K562 (cell line): ENCODE measurements around the gene RMND5A. TPM values are rescaled to one million over a fixed set of nuclear protein-coding genes. Genes with fewer than 3 reads are reported as not detected.

Experiments
- CBFA2T2 ChIP-seq: fragments of 450-650 bp; conservative IDR thresholded peaks from 2 replicates; pipeline ENCODE4 v1.6.1; 2017; ENCODE audit warnings: mild to moderate bottlenecking
- HMG20A ChIP-seq: fragments of 450-650 bp; formaldehyde crosslinking; conservative IDR thresholded peaks from 2 replicates; pipeline ENCODE4 v1.4.0; 2020; ENCODE audit warnings: mild to moderate bottlenecking, mixed read lengths
- MCM5 ChIP-seq: fragments of 450-650 bp; IDR thresholded peaks from 2 replicates; pipeline ENCODE4 v1.6.1; 2016; ENCODE audit warnings: low read depth
- NR2C2 ChIP-seq, 2 experiments: fragments of 200-800 bp in 1 of 2; sonication (Bioruptor generic) in 1 of 2; sonication (generic) in 1 of 2; formaldehyde crosslinking in 1 of 2; IDR thresholded peaks; 2 replicates each; pipeline versions ENCODE4 v1.6.1 to v1.8.0; 2016 to 2022; ENCODE audit warnings: mild to moderate bottlenecking in 1 of 2, missing compliant biosample characterization in 1 of 2, missing genetic modification characterization in 1 of 2, missing genetic modification reagents in 1 of 2
- PHF8 ChIP-seq: fragments of 200-600 bp; sonication (generic); IDR thresholded peaks from 2 replicates; pipeline ENCODE4 v1.6.1; 2012; ENCODE audit warnings: mixed run types, mild to moderate bottlenecking, inconsistent platforms, low read length, moderate library complexity, borderline replicate concordance
- TGIF2 ChIP-seq: sonication (generic); formaldehyde crosslinking; IDR thresholded peaks from 2 replicates; pipeline ENCODE4 v1.8.1; 2022; ENCODE audit warnings: mild to moderate bottlenecking, missing genetic modification reagents, moderate library complexity
- polyA plus RNA-seq, 8 experiments: library from polyadenylated mRNA; depleted of rRNA in 4 of 8; stranded (reverse) in 5 of 8; unstranded in 3 of 8; fragments of >200 nt; fragmentation: Nextera tagmentation in 2 of 8; fragmentation: Illumina TruSeq in 1 of 8; extraction: Ambion mirVana in 2 of 8; extraction: Trizol in 1 of 8; gene quantifications; 2 replicates each; pipeline versions ENCODE4 v1.2.1 to v1.2.3, GENCODE V29; 2011 to 2014; ENCODE audit warnings: inconsistent platforms in 1 of 8, missing spikeins in 1 of 8
- total RNA-seq, 7 experiments: library from RNA; depleted of rRNA in 6 of 7; stranded (reverse); fragments of >200 nt in 6 of 7; fragmentation: Illumina TruSeq in 2 of 7; extraction: Trizol in 2 of 7; gene quantifications; 2 replicates each; pipeline versions ENCODE4 v1.2.1 to v1.2.3, GENCODE V29; 2011 to 2021; ENCODE audit warnings: low replicate concordance in 1 of 7
- TF ChIP-seq, protein P1 (sequence below), 2 experiments: fragments of 450-650 bp; formaldehyde crosslinking in 1 of 2; IDR thresholded peaks; 2 replicates each; pipeline versions ENCODE4 v1.4.0 to v1.6.1; 2014 to 2020; ENCODE audit warnings: mild to moderate bottlenecking in 2 of 2, borderline replicate concordance in 1 of 2, low read depth in 1 of 2
- TF ChIP-seq, protein P2 (sequence below): fragments of 450-650 bp; IDR thresholded peaks from 2 replicates; pipeline ENCODE4 v1.6.1; 2018; ENCODE audit not compliant: partially characterized antibody
- TF ChIP-seq, protein P3 (sequence below): sonication (generic); formaldehyde crosslinking; IDR thresholded peaks from 2 replicates; pipeline ENCODE4 v1.8.0; 2022; ENCODE audit warnings: missing genetic modification reagents, mild to moderate bottlenecking, moderate library complexity, borderline replicate concordance
- TF ChIP-seq, protein P4 (sequence below): sonication (generic); formaldehyde crosslinking; IDR thresholded peaks from 2 replicates; pipeline ENCODE4 v1.8.1; 2022; ENCODE audit warnings: missing genetic modification reagents
- TF ChIP-seq, protein P5 (sequence below): IDR thresholded peaks from 3 replicates; pipeline ENCODE4 v1.6.1; 2011; ENCODE audit warnings: borderline replicate concordance, mild to moderate bottlenecking; ENCODE audit not compliant: insufficient read length, insufficient read depth

Gene RMND5A
- total and polyA plus RNA-seq, 9 of the 15 experiments (the other 6 are each of a cell fraction or from before 2014, with no cell fraction given): 13.2 to 43.5 (median 34.1) TPM

DNA sequence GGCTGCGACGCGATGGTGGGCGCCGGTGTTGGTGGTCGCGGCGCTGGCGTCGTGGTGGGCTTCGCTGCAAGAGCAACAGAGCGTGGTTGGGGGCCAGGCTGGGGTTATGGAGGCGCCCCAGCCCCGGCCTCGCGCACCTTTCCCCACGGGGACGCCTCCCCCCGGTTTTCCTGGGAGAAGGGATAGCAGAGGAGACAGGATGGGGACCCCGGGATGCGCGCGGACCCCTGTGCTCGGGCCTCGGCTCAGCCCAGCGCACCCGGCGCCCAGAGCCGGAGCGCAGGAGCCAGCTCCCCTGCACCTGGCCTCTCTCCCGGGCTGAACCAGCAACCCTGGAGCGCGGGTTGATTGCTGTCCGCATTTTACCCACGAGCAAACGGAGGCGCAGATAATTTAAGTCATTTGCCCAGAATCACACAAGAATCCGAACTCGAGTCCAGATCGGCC is 69.6 kb downstream of the RMND5A start (continued):
- TF ChIP-seq, protein P1, sequence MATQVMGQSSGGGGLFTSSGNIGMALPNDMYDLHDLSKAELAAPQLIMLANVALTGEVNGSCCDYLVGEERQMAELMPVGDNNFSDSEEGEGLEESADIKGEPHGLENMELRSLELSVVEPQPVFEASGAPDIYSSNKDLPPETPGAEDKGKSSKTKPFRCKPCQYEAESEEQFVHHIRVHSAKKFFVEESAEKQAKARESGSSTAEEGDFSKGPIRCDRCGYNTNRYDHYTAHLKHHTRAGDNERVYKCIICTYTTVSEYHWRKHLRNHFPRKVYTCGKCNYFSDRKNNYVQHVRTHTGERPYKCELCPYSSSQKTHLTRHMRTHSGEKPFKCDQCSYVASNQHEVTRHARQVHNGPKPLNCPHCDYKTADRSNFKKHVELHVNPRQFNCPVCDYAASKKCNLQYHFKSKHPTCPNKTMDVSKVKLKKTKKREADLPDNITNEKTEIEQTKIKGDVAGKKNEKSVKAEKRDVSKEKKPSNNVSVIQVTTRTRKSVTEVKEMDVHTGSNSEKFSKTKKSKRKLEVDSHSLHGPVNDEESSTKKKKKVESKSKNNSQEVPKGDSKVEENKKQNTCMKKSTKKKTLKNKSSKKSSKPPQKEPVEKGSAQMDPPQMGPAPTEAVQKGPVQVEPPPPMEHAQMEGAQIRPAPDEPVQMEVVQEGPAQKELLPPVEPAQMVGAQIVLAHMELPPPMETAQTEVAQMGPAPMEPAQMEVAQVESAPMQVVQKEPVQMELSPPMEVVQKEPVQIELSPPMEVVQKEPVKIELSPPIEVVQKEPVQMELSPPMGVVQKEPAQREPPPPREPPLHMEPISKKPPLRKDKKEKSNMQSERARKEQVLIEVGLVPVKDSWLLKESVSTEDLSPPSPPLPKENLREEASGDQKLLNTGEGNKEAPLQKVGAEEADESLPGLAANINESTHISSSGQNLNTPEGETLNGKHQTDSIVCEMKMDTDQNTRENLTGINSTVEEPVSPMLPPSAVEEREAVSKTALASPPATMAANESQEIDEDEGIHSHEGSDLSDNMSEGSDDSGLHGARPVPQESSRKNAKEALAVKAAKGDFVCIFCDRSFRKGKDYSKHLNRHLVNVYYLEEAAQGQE (IDR thresholded peaks at IDR 0.05; ENCODE audit: borderline replicate concordance): no peak
- TF ChIP-seq, protein P1 (CRISPR knock-in tag; IDR thresholded peaks at IDR 0.05; ENCODE audit: low read depth): no peak
- TF ChIP-seq, protein P2, sequence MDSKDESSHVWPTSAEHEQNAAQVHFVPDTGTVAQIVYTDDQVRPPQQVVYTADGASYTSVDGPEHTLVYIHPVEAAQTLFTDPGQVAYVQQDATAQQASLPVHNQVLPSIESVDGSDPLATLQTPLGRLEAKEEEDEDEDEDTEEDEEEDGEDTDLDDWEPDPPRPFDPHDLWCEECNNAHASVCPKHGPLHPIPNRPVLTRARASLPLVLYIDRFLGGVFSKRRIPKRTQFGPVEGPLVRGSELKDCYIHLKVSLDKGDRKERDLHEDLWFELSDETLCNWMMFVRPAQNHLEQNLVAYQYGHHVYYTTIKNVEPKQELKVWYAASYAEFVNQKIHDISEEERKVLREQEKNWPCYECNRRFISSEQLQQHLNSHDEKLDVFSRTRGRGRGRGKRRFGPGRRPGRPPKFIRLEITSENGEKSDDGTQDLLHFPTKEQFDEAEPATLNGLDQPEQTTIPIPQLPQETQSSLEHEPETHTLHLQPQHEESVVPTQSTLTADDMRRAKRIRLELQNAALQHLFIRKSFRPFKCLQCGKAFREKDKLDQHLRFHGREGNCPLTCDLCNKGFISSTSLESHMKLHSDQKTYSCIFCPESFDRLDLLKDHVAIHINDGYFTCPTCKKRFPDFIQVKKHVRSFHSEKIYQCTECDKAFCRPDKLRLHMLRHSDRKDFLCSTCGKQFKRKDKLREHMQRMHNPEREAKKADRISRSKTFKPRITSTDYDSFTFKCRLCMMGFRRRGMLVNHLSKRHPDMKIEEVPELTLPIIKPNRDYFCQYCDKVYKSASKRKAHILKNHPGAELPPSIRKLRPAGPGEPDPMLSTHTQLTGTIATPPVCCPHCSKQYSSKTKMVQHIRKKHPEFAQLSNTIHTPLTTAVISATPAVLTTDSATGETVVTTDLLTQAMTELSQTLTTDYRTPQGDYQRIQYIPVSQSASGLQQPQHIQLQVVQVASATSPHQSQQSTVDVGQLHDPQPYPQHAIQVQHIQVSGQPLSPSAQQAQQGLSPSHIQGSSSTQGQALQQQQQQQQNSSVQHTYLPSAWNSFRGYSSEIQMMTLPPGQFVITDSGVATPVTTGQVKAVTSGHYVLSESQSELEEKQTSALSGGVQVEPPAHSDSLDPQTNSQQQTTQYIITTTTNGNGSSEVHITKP: no peak
- TF ChIP-seq, protein P3, sequence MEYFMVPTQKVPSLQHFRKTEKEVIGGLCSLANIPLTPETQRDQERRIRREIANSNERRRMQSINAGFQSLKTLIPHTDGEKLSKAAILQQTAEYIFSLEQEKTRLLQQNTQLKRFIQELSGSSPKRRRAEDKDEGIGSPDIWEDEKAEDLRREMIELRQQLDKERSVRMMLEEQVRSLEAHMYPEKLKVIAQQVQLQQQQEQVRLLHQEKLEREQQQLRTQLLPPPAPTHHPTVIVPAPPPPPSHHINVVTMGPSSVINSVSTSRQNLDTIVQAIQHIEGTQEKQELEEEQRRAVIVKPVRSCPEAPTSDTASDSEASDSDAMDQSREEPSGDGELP (CRISPR knock-in tag): no peak
- TF ChIP-seq MCM5: no peak
- no peak for TF ChIP-seq NR2C2 (CRISPR knock-in tag; IDR thresholded peaks at IDR 0.05)
- TF ChIP-seq NR2C2 (tag; IDR thresholded peaks at IDR 0.05): no peak
- TF ChIP-seq, protein P4, sequence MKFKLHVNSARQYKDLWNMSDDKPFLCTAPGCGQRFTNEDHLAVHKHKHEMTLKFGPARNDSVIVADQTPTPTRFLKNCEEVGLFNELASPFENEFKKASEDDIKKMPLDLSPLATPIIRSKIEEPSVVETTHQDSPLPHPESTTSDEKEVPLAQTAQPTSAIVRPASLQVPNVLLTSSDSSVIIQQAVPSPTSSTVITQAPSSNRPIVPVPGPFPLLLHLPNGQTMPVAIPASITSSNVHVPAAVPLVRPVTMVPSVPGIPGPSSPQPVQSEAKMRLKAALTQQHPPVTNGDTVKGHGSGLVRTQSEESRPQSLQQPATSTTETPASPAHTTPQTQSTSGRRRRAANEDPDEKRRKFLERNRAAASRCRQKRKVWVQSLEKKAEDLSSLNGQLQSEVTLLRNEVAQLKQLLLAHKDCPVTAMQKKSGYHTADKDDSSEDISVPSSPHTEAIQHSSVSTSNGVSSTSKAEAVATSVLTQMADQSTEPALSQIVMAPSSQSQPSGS (CRISPR knock-in tag): no peak
- TF ChIP-seq, protein P5, sequence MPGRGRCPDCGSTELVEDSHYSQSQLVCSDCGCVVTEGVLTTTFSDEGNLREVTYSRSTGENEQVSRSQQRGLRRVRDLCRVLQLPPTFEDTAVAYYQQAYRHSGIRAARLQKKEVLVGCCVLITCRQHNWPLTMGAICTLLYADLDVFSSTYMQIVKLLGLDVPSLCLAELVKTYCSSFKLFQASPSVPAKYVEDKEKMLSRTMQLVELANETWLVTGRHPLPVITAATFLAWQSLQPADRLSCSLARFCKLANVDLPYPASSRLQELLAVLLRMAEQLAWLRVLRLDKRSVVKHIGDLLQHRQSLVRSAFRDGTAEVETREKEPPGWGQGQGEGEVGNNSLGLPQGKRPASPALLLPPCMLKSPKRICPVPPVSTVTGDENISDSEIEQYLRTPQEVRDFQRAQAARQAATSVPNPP: no peak
- TF ChIP-seq PHF8: no peak
- no peak for TF ChIP-seq HMG20A (CRISPR knock-in tag)
- no peak for TF ChIP-seq CBFA2T2
- no peak for TF ChIP-seq TGIF2
